GM18858 (cell line): ENCODE measurements around the gene MCU.
"Not testable (repeated sequence)": the region's sequence is repeated elsewhere in the genome, so short reads cannot be mapped to it uniquely, and the experiment has no call there.

ENCODE experiments used
- ATAC-seq: cut with Tn5 transposase; IDR thresholded peaks from one replicate; pipeline ENCODE4 v1.9.1; 2021; ENCODE audit not compliant: unreplicated experiment

The MCU gene

DNA sequence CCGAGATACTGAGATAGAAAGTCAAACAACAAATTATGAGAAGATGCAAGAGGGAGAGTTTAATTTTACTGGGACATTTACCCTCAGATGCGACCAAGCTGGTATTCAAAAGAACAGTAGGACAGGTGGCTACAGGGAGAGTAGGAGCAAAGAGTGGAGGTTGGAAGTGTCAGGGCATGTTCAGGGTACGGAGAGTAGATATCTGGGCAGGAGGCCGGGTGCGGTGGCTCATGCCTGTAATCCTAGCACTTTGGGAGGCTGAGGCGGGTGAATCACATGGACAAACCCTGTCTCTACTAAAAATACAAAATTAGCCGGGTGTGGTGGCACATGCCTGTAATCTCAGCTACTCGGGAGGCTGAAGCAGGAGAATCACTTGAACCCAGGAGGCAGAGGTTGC, 5.5 kb upstream of the MCU start:
- ATAC-seq: not testable (repeated sequence)

DNA sequence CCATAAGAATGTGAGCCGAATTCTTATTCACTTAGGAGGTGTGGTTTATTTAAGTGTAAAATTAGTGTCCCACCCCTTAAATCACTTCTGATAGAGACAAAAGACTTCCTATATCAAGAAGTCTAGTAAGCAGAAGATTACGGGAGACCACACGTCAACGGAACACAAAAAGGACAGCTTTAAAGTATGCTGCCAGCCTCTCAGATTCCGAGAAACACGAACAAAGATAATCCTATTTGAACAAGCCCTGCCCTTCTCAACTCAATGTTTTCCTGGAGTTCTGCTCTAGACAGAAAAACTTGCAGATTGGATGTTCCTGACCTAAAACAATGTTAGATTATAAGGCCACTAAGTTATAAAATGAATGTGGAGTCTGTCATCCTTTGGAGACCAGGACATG, 4.9 kb upstream of the MCU start:
- ATAC-seq: no peak

- ATAC-seq: no peak
Observed at GRCh38 chr10:72688208-72688651, 3.7 kb upstream of the MCU start.

DNA sequence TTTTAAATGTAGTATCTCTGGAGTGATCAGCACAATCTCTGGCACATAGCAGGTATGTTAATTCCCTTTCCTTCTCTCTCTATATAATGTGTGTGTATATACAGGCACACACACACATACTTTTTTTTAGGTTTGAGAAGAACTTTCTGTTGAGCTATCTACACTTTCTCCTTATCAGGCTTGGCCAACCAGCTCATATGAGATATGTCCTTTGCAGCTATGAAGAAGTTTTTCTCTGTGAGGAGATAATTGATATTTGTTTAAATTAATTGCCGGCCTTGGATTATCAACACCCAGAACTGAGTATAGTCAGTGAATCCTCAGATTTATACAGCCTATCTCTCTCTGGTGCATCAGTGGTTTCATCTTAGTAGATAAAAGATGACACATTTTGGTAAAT, 2.3 kb upstream of the MCU start:
- no peak for ATAC-seq

DNA sequence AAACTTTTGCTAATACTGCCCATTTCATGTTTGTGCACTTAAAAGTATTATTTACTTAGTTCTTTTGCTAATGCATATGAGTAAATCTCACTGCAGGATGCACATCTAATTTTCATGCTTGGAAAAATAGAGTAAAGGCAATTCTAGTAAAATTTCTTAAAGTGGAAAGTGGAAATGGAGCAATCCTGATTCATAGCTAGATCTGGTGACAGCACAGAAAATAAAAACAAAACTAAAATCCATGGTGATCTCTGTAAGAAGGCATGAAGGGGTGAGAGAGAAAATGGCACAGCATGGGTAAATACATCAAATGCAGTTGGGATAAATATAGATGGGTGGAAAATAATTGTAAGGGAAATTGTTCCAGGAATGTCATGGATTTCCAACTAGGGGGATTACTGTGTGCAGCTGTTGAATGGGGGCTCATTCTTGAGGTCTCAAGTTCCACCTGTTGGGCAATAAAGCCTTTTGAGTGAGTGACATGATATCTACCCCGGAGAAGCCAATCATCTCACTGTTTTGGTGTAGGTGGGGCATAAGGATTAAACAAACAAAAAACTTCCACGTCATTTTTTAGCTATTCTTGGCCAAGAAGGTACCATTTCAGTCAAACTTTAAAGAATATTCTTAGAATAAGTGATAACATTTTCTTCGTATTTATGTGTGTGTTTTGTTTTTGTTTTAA, 1.7 kb upstream of the MCU start:
- no peak for ATAC-seq

GRCh38 chr10:72691470-72691862, 477 bp upstream of the MCU start:
- no peak for ATAC-seq

DNA sequence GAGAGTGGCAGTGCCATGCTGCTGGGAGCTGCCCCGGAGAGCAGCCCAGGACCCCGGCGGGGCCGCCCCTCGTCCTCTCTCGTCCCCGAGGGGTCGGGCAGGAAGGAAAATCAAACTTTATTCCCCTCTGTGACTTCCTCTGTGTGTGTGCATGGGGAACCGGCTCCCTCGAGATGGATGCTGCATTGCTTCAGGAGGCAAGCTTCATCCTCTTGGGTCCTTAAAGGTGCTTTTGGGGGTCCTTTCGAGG, 726 bp downstream of the MCU start:
- no peak for ATAC-seq

GRCh38 chr10:72692994-72693781, 1.2 kb downstream of the MCU start:
- ATAC-seq: no peak

GRCh38 chr10:72694476-72695369, 2.8 kb downstream of the MCU start:
- no peak for ATAC-seq

- no peak for ATAC-seq
Observed at GRCh38 chr10:72695496-72695895, 3.6 kb downstream of the MCU start.

DNA sequence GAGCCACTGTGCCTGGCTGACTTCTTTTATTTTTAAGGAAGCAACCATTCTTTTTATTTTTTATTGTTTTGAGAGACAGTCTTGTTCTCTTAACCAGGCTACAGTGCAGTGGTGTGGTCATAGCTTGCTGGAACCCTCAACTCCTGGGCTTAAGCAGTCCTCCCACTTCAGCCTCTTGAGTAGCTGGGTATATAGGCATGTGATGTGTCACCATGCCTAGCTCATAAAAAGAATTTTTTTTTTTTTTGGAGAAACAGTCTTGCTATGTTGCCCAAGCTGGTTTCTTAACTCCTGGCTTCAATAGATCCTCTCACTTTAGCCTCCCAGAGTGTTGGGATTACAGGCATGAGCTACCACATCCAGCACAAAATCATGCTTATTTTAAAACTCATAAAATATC, 5.8 kb downstream of the MCU start:
- no peak for ATAC-seq

DNA sequence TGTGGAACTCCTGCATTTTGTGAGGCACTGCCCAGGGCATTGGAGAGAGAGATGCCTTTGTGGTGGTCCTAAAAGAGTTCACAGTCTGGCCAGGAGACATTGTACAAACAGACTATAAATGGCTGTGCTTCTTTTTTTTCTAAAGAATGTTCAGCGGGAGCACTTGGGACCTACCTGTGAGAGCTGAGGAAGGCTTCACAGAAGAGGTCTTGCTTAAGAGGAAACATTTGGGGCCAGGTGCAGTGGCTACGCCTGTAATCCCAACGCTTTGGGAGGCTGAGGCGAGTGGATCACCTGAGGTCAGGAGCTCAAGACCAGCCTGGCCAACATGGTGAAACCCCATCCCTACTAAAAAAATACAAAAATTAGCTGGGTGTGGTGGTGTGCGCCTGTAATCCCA, 10.5 kb downstream of the MCU start:
- ATAC-seq: not testable (repeated sequence)

DNA sequence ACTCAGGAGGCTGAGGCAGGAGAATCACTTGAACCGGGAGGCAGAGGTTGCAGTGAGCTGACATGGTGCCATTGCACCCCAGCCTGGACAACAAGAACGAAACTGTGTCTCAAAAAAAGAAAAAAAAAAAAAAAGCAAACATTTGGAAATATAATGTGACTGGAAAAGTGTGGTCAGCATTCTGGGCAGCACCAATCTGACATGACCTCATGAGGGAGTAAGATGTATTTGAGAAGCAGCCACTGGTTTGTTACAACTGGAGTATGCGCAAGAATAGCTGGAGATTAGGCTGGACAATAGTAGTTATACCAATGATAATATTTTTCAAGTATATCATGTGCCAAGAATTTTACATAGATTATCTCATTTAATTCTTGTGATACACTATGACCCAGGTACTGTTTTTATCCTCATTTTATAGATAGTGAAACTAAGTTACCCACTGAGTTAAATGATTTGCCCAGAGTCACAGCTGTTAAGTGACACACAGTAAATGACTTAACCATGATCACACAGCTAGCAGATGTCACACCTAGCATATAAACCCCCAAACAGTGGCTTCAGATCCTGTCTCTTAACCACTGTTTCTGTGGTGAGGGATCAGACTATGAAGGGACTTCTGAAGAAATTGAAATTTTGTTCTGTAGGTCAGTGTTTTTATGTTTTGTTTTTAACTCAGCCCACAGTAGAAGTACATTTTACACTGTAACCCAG, 11.1 kb downstream of the MCU start:
- no peak for ATAC-seq

GRCh38 chr10:72704117-72704516, 12.2 kb downstream of the MCU start:
- ATAC-seq: no peak

- no peak for ATAC-seq
Observed at GRCh38 chr10:72709041-72709440, 17.1 kb downstream of the MCU start.

DNA sequence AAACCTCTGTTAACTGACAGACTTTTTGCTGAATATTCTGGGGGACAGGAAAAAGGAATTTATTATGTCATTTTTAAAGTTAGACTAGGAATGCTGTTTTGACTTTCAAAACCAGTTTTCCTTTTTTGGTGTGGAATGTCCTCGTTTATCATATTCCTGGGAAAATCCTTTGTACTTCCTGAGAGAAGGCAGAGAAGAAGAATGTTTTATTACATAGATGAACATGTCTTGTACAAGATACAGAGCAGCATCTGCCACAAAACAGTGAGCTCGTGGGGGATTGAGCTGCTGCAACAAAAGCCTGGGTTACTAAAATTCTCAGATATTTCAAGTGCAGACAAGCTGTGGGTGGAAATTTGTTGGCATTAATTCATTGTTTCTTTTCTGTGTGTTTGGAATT, 20.2 kb downstream of the MCU start:
- ATAC-seq: no peak

- ATAC-seq: no peak
Observed at GRCh38 chr10:72719941-72720592, 28.1 kb downstream of the MCU start.

GRCh38 chr10:72720814-72721660, 29.1 kb downstream of the MCU start:
- no peak for ATAC-seq

DNA sequence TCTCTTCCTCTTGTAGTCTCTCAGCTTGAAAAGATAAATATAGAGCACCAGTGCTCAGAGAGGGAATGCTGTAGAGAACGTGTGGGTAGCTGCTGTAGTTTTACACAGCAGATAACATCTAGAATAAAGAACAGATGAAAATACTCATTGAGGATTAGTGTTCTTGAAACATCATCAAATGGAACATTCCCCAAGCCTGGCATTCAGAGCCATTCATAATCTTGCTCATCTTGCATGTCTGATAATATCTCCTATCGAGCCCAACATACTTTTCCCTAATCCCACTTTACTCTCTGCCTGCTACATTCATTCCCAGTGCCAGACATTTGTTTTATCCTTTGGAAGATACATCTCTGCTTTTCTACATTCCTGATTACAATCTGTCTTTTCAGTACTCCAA, 35.2 kb downstream of the MCU start:
- no peak for ATAC-seq

GRCh38 chr10:72728462-72728861, 36.5 kb downstream of the MCU start:
- no peak for ATAC-seq
